HL-60 (cell line): ENCODE results near the gene RABGAP1L.

ENCODE experiments used
- GABPA ChIP-seq: IDR thresholded peaks from 2 replicates; pipeline ENCODE4 v1.6.1; 2012; ENCODE audit warnings: low read depth
- POLR2AphosphoS5 ChIP-seq: IDR thresholded peaks from 2 replicates; pipeline ENCODE4 v1.6.1; 2012; ENCODE audit warnings: low read depth
- REST ChIP-seq: IDR thresholded peaks from 2 replicates; pipeline ENCODE4 v1.6.1; 2012; ENCODE audit warnings: low read depth; ENCODE audit not compliant: insufficient replicate concordance
- TF ChIP-seq, protein P1 (sequence below): IDR thresholded peaks from one replicate; pipeline ENCODE4 v1.5.1; 2011; ENCODE audit warnings: low read length, control low read depth, inconsistent platforms; ENCODE audit not compliant: insufficient read depth

GRCh38 chr1:174935961-174936727, 776.8 kb downstream of the RABGAP1L start:
- TF ChIP-seq, protein P1, sequence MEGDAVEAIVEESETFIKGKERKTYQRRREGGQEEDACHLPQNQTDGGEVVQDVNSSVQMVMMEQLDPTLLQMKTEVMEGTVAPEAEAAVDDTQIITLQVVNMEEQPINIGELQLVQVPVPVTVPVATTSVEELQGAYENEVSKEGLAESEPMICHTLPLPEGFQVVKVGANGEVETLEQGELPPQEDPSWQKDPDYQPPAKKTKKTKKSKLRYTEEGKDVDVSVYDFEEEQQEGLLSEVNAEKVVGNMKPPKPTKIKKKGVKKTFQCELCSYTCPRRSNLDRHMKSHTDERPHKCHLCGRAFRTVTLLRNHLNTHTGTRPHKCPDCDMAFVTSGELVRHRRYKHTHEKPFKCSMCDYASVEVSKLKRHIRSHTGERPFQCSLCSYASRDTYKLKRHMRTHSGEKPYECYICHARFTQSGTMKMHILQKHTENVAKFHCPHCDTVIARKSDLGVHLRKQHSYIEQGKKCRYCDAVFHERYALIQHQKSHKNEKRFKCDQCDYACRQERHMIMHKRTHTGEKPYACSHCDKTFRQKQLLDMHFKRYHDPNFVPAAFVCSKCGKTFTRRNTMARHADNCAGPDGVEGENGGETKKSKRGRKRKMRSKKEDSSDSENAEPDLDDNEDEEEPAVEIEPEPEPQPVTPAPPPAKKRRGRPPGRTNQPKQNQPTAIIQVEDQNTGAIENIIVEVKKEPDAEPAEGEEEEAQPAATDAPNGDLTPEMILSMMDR: no peak
- TF ChIP-seq POLR2AphosphoS5 (no peak), GABPA (no peak), REST (no peak)
